ENCODE results near the gene GMPR2. TPM values are rescaled to one million over a fixed set of nuclear protein-coding genes. Genes with fewer than 3 reads are reported as not detected.

Gene GMPR2
- total and polyA plus RNA-seq, 2 of the 13 experiments (the other 11 are each of a cell fraction or from before 2014, with no cell fraction given) = 210 to 273 TPM

DNA sequence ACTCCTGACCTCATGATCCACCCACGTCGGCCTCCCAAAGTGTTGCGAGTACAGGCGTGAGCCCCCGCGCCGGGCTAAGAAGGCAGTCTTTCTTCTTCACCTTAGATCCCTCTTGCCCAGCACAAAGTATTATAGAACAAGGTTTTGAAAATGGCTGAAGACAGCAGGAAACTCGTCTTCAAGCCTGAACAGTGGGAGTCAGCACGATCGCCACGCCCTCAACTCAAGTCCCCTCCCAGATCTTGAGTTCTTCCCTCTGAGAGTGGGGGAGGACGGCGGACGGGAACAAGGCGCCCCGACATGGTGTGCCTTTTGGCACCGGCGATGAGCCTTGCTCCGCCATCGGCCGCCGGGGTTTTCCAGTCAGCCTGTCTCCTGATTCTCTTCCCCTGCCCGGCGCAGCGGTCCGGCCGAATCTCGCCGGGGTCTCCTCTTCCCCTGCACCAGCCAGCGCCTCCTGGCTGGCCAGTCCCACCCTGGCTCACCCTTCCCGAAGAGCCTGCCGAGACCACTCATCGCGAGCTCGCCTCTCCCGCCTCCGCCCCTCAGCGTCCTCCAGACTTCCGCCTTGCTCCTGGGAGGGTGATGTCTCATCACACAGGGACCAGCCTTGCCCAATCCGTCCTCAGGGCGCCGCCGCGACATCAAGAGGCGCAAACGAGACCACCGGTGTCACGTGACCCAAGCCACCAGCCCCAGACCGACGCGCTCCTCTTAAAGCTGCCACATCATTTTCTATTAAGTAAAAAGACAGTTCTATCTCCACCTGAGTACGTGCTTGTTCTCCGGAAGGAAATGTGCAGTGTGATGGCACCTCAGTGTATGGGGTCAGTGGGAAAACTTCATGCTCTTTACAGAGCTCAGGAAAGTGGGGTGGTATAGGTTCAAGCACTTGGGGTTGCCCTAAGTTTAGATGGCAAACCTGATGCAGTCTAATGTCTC, 19.5 kb upstream of the GMPR2 start, which contains the start of gene CHMP4A (continued):
- TF ChIP-seq RBM39 (IDR thresholded peaks at IDR 0.05; ENCODE audit: low read depth, low read length, poor library complexity, severe bottlenecking) (peak; percentile 99), ZNF615 (CRISPR knock-in tag; IDR thresholded peaks at IDR 0.05; ENCODE audit: borderline replicate concordance) (peak; percentile 71), HDAC1 (CRISPR knock-in tag; IDR thresholded peaks at IDR 0.05) (no peak), DMAP1 (CRISPR knock-in tag; IDR thresholded peaks at IDR 0.05) (peak; percentile 98), HBP1 (CRISPR knock-in tag; IDR thresholded peaks at IDR 0.05; ENCODE audit: low read depth) (peak; percentile 99), ZBTB43 (CRISPR knock-in tag; conservative IDR thresholded peaks at IDR 0.05) (peak; percentile 77), ZNF180 (CRISPR knock-in tag; IDR thresholded peaks at IDR 0.05; ENCODE audit: borderline replicate concordance, low read depth) (peak; percentile 96), ZNF451 (CRISPR knock-in tag; IDR thresholded peaks at IDR 0.05) (no peak; the same call in none of the 2 replicates), ZMAT5 (CRISPR knock-in tag; IDR thresholded peaks at IDR 0.05; ENCODE audit: borderline replicate concordance, low read depth) (no peak), HMGA1 (CRISPR knock-in tag; conservative IDR thresholded peaks at IDR 0.05) (no peak), EZH2 (conservative IDR thresholded peaks at IDR 0.05; ENCODE audit: low read depth, low read length) (no peak), ZFP36L1 (CRISPR knock-in tag; IDR thresholded peaks at IDR 0.05) (peak; percentile 98; the same call in 1 of the 2 replicates), CBX1 (IDR thresholded peaks at IDR 0.05; ENCODE audit: low read depth) (peak; percentile 95), ZFP1 (CRISPR knock-in tag; IDR thresholded peaks at IDR 0.05) (no peak; the same call in 1 of the 2 replicates), ZNF570 (CRISPR knock-in tag; IDR thresholded peaks at IDR 0.05; ENCODE audit: borderline replicate concordance) (peak; percentile 57; the same call in 1 of the 2 replicates), KAT8 (CRISPR knock-in tag; IDR thresholded peaks at IDR 0.05) (peak; percentile 100), GLMP (CRISPR knock-in tag; IDR thresholded peaks at IDR 0.05; ENCODE audit: borderline replicate concordance) (no peak), ETV5 (CRISPR knock-in tag; IDR thresholded peaks at IDR 0.05; ENCODE audit: borderline replicate concordance) (peak; percentile 94), ZGPAT (CRISPR knock-in tag; IDR thresholded peaks at IDR 0.05) (peak; percentile 98; the same call in 1 of the 2 replicates), KDM2A (CRISPR knock-in tag; IDR thresholded peaks at IDR 0.05; ENCODE audit: borderline replicate concordance, low read depth) (peak; percentile 100), ZNF589 (CRISPR knock-in tag; conservative IDR thresholded peaks at IDR 0.05) (peak; percentile 69; the same call in 1 of the 2 replicates)
- TF ChIP-seq, protein P1, sequence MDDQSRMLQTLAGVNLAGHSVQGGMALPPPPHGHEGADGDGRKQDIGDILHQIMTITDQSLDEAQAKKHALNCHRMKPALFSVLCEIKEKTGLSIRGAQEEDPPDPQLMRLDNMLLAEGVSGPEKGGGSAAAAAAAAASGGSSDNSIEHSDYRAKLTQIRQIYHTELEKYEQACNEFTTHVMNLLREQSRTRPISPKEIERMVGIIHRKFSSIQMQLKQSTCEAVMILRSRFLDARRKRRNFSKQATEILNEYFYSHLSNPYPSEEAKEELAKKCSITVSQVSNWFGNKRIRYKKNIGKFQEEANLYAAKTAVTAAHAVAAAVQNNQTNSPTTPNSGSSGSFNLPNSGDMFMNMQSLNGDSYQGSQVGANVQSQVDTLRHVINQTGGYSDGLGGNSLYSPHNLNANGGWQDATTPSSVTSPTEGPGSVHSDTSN (CRISPR knock-in tag; IDR thresholded peaks at IDR 0.05; ENCODE audit: borderline replicate concordance) = peak; percentile 80; the same call in 1 of the 2 replicates
